GF-D8 (cell line): ENCODE measurements around the gene REEP6.
"Not testable (repeated sequence)": the region's sequence is repeated elsewhere in the genome, so short reads cannot be mapped to it uniquely, and the experiment has no call there.

Experiments
- DNase-seq: peaks from one replicate; lab custom pipeline; 2025; lab: John Stamatoyannopoulos, UW

The REEP6 gene

GRCh38 chr19:1490311-1491113 is 469 bp upstream of the REEP6 start, which contains the start of gene PCSK4:
TSS of gene PCSK4 (minus strand) at chr19:1490350. CDS start at chr19:1490346, 4 bp downstream.
- peak; percentile 97 for DNase-seq

- no peak for DNase-seq
Observed at GRCh38 chr19:1491849-1492170, 829 bp downstream of the REEP6 start.

- no peak for DNase-seq
Observed at GRCh38 chr19:1492474-1493006, 1.6 kb downstream of the REEP6 start.

GRCh38 chr19:1494115-1494815 is 3.3 kb downstream of the REEP6 start:
- no peak for DNase-seq

- no peak for DNase-seq
Observed at GRCh38 chr19:1495051-1495798, 4.2 kb downstream of the REEP6 start.

- no peak for DNase-seq
Observed at GRCh38 chr19:1495799-1496713, 5.1 kb downstream of the REEP6 start.

- DNase-seq, result no peak
Observed at GRCh38 chr19:1496714-1497577, 6.0 kb downstream of the REEP6 start.

- no peak for DNase-seq
Observed at GRCh38 chr19:1497578-1498235, 6.7 kb downstream of the REEP6 start.

GRCh38 chr19:1499231-1499630 is 8.2 kb downstream of the REEP6 start:
- not testable (repeated sequence) for DNase-seq

GRCh38 chr19:1501200-1501595 is 10.2 kb downstream of the REEP6 start:
- DNase-seq, result no peak

- DNase-seq, result no peak
Observed at GRCh38 chr19:1502433-1503088, 11.6 kb downstream of the REEP6 start.

- no peak for DNase-seq
Observed at GRCh38 chr19:1503089-1503924, 12.3 kb downstream of the REEP6 start.

GRCh38 chr19:1503925-1504773 is 13.2 kb downstream of the REEP6 start:
- no peak for DNase-seq

- no peak for DNase-seq
Observed at GRCh38 chr19:1505012-1505411, 14.0 kb downstream of the REEP6 start.

- DNase-seq, result no peak
Observed at GRCh38 chr19:1505991-1506881, 15.3 kb downstream of the REEP6 start.

- no peak for DNase-seq
Observed at GRCh38 chr19:1507192-1507660, 16.2 kb downstream of the REEP6 start.
